A673 (cell line): ENCODE results near the gene MIDN. TPM values are rescaled to one million over a fixed set of nuclear protein-coding genes. Genes with fewer than 3 reads are reported as not detected.

Experiments used
- BruUV-seq: library from RNA; stranded (reverse); fragments of 400-500 nt; replicated peaks from 2 replicates; lab custom pipeline; 2021; lab: Mats Ljungman, UMichigan
- CTCF ChIA-PET: fragments of 300-600 bp; sonication (Branson Sonifier 250); formaldehyde crosslinking; loops from one replicate; lab custom pipeline; 2022; ENCODE audit warnings: antibody characterized with exemption; lab: Charles Lee
- POLR2A ChIA-PET: fragments of 300-600 bp; sonication (Branson Sonifier 250); formaldehyde crosslinking; loops from one replicate; lab custom pipeline; 2022; ENCODE audit warnings: antibody characterized with exemption; ENCODE audit not compliant: low non-redundant PET; lab: Charles Lee
- DNase-seq: peaks from one replicate; pipeline ENCODE4 v3.0.0-alpha.2; 2015; ENCODE audit warnings: low spot score
- H3K27ac ChIP-seq: fragments of 200-600 bp; sonication (generic); 2 replicates; pipeline ENCODE4 v1.5.1; 2016; ENCODE audit warnings: mixed run types, low read depth, mild to moderate bottlenecking, mixed read lengths, antibody characterized with exemption, low read length; ENCODE audit not compliant: poor library complexity, severe bottlenecking
- H3K27me3 ChIP-seq: fragments of 200-600 bp; sonication (generic); replicated peaks from 2 replicates; pipeline ENCODE4 v1.6.1; 2017; ENCODE audit warnings: mixed run types, low read depth, mild to moderate bottlenecking, mixed read lengths, antibody characterized with exemption, low read length; ENCODE audit not compliant: insufficient read depth, poor library complexity
- H3K36me3 ChIP-seq: fragments of 200-600 bp; sonication (generic); 2 replicates; pipeline ENCODE4 v1.6.1; 2016; ENCODE audit warnings: mixed run types, mild to moderate bottlenecking, mixed read lengths, antibody characterized with exemption, low read length; ENCODE audit not compliant: insufficient read depth, poor library complexity, severe bottlenecking
- H3K4me1 ChIP-seq: fragments of 200-600 bp; sonication (generic); 2 replicates; pipeline ENCODE4 v1.6.1; 2017; ENCODE audit warnings: mixed run types, mild to moderate bottlenecking, mixed read lengths, antibody characterized with exemption, low read length; ENCODE audit not compliant: insufficient read depth, poor library complexity, severe bottlenecking
- H3K4me3 ChIP-seq: fragments of 200-600 bp; sonication (generic); 2 replicates; pipeline ENCODE4 v1.5.1; 2016; ENCODE audit warnings: low read depth, mixed run types, mild to moderate bottlenecking, mixed read lengths, low read length; ENCODE audit not compliant: poor library complexity, severe bottlenecking
- H3K9me3 ChIP-seq: fragments of 200-600 bp; sonication (generic); 2 replicates; pipeline ENCODE4 v1.6.1; 2016; ENCODE audit warnings: mixed run types, low read depth, mild to moderate bottlenecking, mixed read lengths, antibody characterized with exemption, low read length; ENCODE audit not compliant: poor library complexity, severe bottlenecking
- CTCF ChIP-seq: fragments of 300-800, 200-600 bp; sonication (generic); conservative IDR thresholded peaks from 2 replicates; pipeline ENCODE4 v1.5.1; 2017; ENCODE audit warnings: low read depth, mild to moderate bottlenecking, antibody characterized with exemption, low read length, moderate library complexity, mixed read lengths
- EZH2 ChIP-seq: fragments of 200-600 bp; sonication (generic); IDR thresholded peaks from 2 replicates; pipeline ENCODE4 v1.6.1; 2017; ENCODE audit warnings: borderline replicate concordance, low read depth, mild to moderate bottlenecking, mixed read lengths, antibody characterized with exemption, low read length; ENCODE audit not compliant: poor library complexity, severe bottlenecking
- intact Hi-C: fragments of 100-400 bp; cut with micrococcal nuclease; formaldehyde crosslinking; loops from one replicate; pipeline ENCODE4 v1.10.0; 2022; ENCODE audit not compliant: unreplicated experiment
- total RNA-seq: library from RNA; stranded (reverse); gene quantifications from 2 replicates; pipeline ENCODE4 v1.2.3, GENCODE V29; 2021

Gene MIDN
- total RNA-seq, 1 experiment from 2014 or later, result 169 TPM

- TF ChIP-seq CTCF, result no peak
- no peak for TF ChIP-seq EZH2
- BruUV-seq, result no TSS peak
- Histone ChIP-seq H3K27me3 (peaks cover 20% of the 10 kb centered on the region), H3K36me3 (no peaks in the 10 kb centered on the region), H3K4me3 (no peak overlapping the region), H3K9me3 (no peaks in the 10 kb centered on the region), H3K27ac (no peak overlapping the region), H3K4me1 (peaks cover 25% of the 10 kb centered on the region)
- ChIA-PET CTCF (interaction anchor here (1.2 kb wide), 1 partner anchor 11 kb away, joined by 10 read pairs; no protein-coding TSS in a partner anchor), POLR2A (no interaction called here)
- intact Hi-C loops, result no loop called here
- DNase-seq, result no peak
Observed at GRCh38 chr19:1290703-1291651, 42.6 kb downstream of the MIDN start.

- no TSS peak for BruUV-seq
- TF ChIP-seq EZH2 (no peak), CTCF (no peak)
- no peak overlapping the region for H3K4me3 ChIP-seq
- peaks cover 20% of the 10 kb centered on the region for H3K4me1 ChIP-seq
- peaks cover 13% of the 10 kb centered on the region for H3K27me3 ChIP-seq
- H3K36me3 ChIP-seq, result no peaks in the 10 kb centered on the region
- no peaks in the 10 kb centered on the region for H3K9me3 ChIP-seq
- intact Hi-C loops, result no loop called here
- no peak overlapping the region for H3K27ac ChIP-seq
- POLR2A ChIA-PET, result no interaction called here
- CTCF ChIA-PET, result interaction anchor here (1.2 kb wide), 1 partner anchor 12 kb away, joined by 10 read pairs; no protein-coding TSS in a partner anchor
- DNase-seq, result peak; percentile 48
Observed at GRCh38 chr19:1291761-1292418, 43.5 kb downstream of the MIDN start.

GRCh38 chr19:1292419-1293151 is 44.2 kb downstream of the MIDN start:
- no TSS peak for BruUV-seq
- H3K9me3 ChIP-seq, result no peaks in the 10 kb centered on the region
- no peaks in the 10 kb centered on the region for H3K36me3 ChIP-seq
- CTCF ChIA-PET, result no interaction called here
- no peak overlapping the region for H3K27ac ChIP-seq
- TF ChIP-seq EZH2 (no peak), CTCF (no peak)
- peaks cover 18% of the 10 kb centered on the region for H3K4me1 ChIP-seq
- POLR2A ChIA-PET, result no interaction called here
- intact Hi-C loops, result no loop called here
- H3K4me3 ChIP-seq, result no peak overlapping the region
- H3K27me3 ChIP-seq, result peaks cover 6% of the 10 kb centered on the region
- DNase-seq, result no peak
